Activated CD4-positive, alpha-beta T cell treated with anti-CD3 and anti-CD28 coated beads, Interleukin-2, Interleukin-6, amounts not matched to agents 100 ng/mL and 50 ng/mL, durations not matched to agents 16 hours and 8 hours (primary cell): ENCODE results near the gene CARMIL1.

Source experiments
- DNase-seq: peaks from one replicate; pipeline ENCODE4 v3.0.0-alpha.2; 2020

Gene CARMIL1

DNA sequence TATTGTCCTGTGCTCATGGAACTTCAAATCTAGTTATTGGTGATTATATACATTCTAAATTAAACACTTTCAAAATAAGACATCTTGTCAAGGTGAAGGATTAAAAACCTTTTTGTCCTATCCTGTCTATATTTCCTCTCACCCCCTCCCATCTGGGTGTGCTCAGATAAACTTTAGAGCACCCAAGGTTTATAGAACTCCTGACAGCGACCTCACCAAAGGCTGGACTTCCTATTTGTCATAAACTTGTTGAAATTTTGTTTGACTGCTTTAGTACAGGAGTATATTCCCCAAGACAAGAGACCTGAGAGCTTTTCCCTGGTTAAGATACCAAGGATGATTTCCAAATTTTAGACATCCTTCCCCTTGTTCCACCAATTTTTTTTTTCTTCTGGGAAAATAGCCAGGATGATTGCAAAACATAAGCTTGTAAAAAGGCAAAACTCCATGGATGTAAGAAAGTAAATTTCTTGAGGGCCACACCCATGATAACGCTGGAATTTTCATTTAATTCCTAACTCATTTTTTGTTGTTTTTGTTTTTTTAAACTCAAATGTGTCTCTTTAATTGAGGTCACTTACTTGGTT lies 33.0 kb downstream of the CARMIL1 start:
- DNase-seq, result no peak

DNA sequence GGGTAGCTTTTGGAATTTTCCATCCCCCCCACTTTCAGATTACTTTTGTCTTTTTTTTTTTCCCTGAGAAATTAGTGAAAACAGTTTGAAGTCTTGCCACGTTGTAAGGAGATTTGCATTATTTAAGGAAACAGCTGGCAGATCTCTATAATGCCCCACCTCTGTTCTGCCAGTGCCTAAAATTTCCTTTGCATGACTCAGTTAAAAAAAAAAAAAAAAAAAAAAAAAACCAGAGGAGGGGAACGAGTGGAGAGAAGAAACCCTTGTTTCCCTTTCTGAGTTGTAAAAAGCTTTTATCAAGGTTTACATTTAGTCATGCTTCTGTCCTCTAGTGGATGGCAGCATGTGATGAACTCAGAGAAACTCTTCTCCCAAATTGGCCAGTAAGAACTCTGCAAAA lies 33.5 kb downstream of the CARMIL1 start:
- no peak for DNase-seq

DNA sequence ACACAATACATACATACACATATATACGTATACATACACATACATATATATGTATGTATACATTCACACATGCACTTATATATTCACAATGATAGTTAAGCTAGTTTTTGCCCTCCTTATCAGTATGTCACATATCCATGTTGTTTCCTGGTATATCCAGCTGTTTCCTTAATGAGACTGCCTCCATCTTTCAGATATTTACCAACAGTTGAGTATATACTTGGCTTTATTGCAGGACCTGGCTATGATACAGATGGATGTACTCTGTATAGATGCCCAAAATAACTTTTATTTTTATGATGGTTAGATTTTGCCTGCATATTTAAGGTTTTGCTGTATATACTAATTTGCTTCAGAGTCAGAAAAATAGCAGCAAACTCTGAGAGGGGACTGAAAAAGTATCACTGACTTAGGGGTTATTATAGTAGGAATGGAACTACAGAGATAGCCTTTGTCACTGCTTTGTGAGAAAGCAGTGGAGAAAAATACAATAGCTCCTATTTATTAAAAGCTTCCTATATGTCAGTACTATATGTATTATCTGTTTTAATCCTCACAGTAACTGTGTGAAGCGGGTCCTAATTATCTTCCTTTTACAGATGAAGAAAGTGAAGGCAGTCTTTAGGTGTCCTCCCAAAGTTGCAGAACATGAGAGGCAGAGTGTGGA lies 35.5 kb downstream of the CARMIL1 start:
- DNase-seq, result no peak

DNA sequence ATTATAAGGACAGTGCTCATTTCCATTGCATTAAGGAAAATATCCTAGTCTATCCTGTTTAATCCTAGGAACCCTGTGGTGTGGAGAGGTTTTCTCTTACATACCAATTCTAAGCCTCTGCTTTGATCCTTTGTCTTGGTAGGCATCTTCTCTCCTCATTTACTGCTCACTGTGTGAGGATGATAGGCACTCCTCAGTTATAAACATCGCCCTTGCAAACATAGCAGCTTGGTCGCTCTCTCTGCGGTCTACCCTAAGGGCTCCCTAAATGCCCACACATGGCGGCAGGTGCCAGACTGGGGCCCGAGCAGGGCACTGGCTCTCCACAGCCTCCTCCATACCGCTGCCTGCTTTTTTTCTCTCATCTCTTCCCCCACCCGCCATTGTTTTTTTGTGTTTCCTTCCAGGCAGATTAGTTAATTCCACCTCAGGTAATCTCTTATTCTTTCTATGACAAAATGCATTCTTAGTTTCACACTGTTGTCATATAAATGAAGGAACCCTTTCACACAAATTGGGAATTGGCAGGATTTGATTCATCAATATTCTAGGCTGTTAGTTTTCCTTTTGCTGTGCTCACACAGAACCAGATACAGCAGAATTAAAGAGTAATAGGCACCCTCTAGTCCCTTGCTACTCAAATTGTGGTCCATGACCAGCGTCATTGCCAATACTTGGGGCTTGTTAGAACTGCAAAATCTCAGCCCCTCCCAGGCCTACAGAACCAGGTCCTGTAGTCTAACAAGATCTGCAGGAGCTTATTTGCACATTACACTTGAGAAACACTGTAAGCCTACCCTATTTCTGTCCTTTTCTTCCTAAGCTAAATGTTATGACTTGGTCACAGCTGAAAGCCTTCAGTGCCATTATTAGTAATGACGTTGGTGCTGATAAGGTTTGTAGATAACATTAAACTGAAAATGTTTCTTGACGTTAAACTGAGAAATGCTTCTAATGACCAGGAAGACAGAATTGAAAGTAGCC lies 36.3 kb downstream of the CARMIL1 start:
- no peak for DNase-seq

DNA sequence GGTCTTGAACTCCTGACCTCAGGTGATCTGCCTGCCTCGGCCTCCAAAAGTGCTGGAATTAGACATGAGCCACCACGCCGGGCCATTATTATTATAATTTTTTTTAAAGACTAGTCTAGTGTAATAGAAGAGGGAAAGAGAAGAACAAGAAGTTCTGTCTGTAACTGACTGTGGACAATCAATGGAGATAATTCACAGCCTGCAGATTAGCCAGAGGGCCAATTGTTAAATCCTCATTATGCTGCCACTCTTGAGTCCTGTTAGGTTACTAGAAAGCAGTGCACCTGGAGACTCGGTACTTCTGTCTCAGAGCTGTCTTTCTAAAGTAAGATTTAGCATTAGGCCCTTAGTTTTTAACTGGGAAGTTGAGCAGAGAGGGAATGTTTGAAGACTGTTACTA lies 37.5 kb downstream of the CARMIL1 start:
- DNase-seq, result no peak

DNA sequence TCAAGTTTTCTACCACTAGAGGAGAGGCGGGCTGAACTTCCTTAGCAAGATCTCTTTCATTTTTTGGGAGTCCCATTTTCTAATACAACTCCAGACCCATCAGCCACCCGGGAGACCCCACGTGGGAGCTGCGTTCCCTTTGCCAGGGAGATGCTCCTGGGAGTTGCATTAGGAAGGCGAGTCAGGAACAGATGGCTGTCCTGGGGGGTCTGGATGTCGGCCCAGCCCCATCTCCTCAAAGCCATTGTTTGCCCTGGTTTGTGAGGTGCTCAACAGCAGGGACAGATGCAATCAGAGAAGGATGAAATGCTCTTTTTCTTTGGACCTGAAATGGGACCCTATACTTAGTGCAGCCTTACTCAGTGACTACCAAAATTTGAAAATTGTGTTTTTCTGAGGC lies 39.4 kb downstream of the CARMIL1 start:
- no peak for DNase-seq

DNA sequence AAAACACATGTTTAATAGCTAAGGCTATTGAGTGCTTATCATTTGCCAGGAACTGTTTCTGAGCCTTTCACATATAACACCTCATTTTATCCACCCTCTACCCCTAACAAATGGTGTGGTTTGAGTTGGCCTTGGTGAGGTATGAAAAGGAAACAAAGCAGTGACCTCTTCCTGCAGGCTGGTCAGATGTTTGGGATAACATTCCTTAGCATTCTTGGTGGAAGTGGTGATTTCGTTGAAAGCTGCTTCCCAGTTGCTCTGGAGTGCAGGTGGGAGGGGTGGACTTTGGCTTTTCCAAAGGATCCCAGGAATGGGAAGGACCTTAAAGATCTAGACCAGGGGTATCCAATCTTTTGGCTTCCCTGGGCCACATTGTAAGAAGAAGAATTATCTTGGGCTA lies 41.3 kb downstream of the CARMIL1 start:
- no peak for DNase-seq

DNA sequence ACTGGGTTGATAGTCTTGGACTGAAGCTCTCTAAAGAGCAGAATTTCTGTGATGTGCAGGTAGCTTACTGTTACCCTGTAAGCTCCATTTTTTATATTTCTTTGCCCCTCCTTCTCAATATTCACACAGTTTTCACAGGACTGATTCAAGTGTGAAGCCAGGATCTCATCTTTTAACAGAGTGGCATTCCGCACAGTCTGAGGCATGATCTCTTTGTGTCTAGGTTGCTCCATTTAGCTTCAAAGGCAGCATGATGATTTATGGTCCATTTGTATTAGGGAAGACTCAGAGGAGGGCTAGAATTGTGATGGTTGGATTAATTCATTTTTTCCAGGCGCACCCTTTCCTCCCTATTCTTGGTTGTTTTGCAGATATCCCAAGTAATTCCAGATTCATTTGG lies 43.5 kb downstream of the CARMIL1 start:
- no peak for DNase-seq

DNA sequence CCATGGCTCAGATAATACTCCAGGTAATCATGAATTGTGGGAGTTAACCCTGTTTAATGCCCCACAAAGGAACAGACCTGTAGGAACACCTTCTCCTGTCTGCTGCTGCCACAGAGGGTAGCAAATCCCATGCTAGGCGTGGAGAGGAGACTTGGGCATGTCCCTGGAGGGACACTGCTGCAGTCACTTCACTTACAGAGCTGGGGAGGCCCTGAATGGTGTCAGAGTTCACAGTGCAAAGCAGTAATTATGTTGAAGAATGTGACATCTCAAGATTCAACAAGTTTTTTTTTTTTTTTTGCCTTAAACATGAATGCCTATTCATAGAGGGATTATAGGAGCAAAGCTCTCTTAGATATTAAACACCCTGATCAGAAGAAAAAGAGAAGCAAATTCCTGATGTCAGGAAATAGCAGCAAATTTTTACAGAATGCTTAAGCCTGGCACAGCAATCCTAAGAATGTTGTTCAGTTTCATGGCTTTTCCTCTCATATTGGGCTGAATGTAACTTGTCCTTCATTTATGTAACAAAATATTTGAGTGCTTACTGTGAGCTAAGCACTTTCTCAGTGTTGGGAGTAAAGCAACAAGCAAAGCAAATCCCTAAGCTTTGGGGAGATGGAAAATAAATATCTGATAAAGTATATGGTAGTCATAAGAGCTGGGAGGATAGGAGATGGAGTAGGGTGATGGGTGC lies 45.0 kb downstream of the CARMIL1 start:
- no peak for DNase-seq

DNA sequence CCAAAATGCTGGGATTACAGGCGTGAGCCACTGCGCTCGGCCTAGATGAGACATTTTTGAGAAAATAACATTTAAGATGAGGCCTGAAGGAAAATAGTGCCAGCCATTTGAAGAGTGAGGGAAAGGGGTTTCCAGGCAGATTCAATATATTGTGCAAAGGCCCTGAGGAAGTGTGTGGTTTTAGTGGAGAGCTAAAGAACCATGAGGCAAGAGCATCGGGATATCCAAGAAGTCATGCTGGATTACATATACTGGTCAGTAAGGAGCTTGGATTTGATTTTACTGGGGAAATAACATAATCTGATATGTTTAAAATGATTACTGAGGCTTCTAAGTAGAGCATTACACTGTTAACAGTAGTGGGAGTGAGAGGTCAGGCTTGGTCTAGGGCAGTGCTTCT lies 47.0 kb downstream of the CARMIL1 start:
- DNase-seq, result no peak

DNA sequence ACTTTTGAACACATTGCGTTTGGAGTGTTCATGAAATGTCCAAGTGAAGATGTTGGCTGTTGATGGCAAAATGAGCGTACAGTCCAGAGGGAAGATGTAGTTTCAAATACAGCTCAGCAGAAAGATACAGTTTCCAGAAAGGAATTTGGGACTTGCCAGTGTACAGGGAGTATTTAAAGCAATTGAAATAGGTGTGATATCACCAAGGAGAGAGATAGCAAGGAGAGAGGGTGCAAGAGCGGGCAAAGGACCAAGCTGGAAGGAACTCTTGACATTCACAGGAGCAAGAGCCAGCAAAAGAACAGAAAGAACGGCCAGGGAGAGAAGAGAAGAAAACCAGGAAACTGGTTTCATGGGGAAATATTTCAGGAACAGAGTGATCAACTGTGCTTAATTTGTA lies 47.8 kb downstream of the CARMIL1 start:
- DNase-seq, result no peak

DNA sequence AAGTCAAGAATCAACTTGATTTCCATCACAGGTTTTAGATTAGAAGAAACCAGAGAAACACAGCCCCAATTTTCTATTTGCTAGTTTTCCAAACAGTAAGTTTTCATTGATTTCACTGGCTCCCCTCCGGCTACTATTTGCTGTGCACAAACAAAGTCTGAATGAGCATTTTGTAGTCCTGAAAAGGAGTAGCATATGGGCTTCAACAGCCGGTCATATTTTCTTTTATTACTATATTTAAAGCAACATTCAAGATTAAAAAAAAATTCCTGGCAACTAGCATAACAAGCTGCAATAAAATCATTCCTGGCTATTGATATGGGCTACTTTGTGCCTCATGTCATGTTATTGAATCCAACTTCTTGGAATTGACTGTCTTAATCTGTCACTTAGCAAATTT lies 48.3 kb downstream of the CARMIL1 start:
- DNase-seq, result no peak

DNA sequence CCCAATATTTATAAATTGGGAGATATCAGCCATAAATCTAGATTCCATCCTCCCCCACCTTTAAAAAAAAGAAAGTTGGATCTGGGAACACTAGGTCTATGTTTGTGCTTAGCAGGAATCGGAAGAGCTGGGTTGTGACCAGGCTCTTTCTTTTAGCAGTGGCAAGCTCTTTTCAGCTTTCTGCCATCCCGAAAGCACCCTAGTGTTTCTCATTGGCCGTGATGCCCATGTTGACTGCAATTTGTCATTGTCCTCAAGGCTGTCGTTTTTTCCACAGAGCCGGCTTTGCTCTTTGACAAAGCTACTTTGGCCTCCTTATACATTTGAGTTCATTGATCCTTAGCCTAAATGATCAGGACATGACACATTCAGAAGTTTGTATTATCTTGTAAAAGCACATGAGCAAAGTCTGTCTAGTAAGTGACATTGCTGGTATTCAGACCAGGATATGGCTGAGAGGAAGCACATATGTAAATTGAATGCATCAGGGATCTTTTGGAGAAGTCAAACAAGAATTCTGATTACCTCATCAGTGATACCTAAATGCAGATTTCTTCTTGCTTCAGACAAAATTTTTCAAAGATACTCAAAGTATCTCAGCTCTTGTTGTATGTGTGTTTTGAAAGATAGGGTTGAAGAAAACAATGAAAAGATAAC lies 50.1 kb downstream of the CARMIL1 start:
- DNase-seq, result no peak

DNA sequence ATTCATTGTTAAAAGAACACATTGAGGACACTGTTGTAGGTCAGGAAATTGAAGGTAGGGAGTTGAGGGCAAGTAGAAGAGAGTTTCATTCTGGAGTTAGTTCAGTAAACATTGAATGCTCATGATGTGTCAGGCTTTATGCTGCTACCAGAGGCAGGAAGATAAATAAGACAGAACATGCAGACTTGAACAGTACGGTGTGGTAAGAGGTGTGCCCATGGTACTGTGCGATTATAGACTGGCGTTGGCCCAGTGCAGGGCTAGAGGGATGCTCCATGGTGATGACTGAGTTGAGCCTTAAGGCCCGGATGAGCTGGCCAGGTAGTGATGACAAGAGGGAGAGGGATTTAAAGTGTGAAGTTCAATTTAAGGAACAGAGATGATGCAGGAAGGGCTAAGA lies 50.8 kb downstream of the CARMIL1 start:
- no peak for DNase-seq

DNA sequence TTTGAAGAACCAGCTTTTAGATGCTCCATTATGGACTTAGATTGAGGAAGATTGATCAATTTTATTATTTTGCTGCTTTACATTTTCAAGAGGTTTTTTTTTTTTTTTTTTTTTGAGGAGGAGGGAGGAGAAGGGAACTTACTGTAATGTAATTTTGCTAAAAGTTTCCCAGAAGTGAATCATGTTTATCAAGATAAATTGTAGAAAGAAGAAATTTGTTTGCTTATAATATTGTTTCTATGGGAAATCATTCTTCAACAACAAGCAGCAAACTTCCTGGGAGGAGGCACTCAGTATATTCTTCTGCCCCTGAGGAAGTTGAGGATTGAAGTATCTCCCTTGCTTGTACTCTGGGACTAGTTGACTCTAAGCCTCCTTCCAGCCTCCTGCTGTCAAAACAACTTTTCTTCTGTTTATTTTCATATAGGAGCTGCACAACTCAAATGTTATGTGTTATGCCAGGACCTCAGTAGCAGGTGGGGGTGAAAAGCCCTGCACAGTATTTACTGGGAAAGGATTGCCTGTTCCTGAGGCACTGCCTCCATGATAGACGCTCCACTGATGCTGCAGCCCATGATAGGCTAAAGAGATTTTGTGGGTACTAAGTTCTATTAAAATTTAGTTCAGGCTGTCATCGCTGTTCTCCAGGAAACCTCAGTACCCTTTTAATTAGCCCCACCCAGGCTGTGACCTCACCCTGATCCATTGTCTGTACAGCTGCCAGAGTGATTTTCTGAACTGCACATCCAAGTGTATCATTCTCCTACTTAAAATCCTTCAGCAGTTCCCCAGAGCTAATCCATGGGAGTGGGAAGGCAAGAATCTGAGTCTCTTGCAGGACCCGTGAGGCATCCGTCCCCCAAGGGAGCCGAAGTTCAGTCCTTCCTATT lies 51.9 kb downstream of the CARMIL1 start:
- DNase-seq, result no peak

DNA sequence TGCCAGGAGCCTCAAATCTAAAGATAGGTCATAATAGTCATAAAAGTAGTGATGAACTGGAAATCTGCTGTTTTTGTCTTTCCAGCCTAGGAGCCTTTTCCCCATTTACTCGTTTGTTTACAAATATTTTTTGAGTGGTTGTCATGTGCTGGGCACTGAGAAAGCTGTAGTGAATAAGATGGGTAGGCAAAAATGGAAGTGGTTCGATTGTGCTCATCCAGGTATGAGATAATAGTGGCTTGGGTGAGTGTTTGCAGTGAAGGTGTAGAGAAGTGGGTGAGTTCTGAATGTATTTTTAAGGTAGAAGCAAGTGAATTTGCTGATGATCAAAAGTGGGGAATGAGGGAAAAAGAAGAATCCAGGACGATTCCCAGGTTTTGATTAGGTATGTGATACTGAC lies 53.0 kb downstream of the CARMIL1 start:
- DNase-seq, result no peak

DNA sequence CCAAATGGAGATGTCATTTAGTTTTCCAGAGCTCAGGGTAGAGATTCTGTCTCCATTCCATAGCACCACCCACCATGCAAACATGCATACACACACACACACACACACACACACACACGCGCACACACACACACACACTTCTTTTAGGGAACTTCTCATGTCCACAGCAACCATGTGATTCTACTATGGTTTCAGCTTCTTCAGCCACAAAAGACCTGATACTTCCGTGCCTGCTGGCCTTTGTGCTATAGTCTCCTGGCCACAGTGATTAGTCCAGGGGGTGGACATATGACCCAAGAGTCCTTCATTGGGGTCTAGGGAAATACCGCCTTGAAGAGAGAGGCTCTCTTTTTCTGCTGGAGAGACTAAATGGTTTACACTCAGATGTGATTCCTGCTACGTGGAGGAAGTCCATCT lies 53.5 kb downstream of the CARMIL1 start:
- DNase-seq, result no peak

DNA sequence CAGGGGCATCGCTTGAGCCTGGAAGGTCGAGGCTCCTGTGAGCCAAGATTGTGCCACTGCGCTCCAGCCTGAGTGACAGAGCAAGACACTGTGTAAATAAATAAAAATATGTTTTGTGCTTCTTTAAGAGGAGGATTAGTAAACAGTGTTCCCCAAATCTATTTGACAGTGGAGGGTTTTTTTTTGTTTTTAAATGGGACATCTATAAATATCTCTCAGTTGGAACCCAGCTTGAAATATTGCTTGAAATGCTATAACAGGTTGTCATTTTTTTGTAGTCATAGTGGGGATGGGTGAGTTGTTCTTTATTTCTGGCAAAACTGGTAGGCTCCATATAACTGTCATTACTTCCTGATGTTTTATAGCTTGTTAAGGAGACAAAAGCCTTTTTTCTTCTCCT lies 54.3 kb downstream of the CARMIL1 start:
- no peak for DNase-seq

DNA sequence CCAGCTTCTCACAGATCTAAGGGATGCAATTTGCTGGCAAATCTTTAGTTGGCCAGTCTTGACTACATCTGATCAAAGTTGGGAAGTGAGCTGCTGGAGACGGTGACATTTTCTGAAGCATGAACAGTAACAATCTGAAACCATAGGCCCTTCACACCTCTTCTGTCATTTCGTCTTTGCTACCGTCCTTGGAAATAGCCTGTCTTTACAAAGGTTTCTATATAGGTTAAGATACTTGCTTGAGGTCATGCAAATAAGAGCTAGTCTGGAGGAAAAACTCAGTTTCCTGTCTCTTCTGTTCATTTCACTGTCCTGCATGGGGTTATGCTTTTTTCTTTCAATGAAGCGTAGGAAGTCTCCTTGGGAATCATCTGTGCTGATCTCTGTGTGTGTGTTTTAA lies 55.6 kb downstream of the CARMIL1 start:
- no peak for DNase-seq

DNA sequence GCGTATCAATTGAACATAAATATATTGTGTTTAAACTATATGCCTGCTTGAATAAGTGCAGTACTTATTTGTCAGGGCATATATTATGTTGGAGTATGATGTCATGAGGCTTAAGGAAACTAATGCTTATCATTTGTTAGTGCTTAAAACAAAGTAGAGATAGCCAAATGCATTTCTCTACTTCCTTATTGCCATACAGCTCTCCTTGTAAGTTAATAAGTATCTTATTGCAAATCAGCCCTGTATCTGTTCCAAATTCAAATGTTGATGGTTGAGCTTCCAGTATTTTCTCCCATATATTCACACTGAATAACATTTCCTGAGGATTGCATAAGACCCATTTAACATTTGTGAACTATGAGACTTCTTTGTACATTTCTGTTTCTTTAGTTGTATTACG lies 57.8 kb downstream of the CARMIL1 start:
- DNase-seq, result no peak

DNA sequence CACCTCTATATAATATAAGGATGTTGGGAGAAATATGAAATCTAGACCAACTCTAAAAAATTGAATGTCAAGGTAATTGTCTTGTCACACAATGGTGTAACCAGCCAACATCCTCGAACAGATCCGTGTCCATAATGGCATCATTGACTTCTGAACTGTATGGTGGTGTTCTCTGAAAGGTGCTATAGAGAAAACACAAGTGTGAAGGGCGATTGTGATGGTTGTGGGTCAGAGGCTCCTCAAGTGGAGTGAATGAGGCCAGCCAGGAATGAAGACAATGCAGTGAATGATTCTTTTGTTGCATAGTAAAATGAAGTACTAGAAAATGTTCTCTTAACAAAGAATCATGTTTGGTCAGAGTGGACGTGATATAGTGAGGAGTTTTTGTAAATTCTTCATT lies 58.3 kb downstream of the CARMIL1 start:
- DNase-seq, result no peak
